Osteocyte (in vitro differentiated cells): ENCODE data around the gene PNLIPRP2. TPM values are rescaled to one million over a fixed set of nuclear protein-coding genes. Genes with fewer than 3 reads are reported as not detected.

Source experiments
- DNase-seq: peaks from one replicate; pipeline ENCODE4 v3.0.0; 2021; ENCODE audit warnings: mixed read lengths; ENCODE audit not compliant: unreplicated experiment; ENCODE audit errors: extremely low spot score
- H3K27ac Mint-ChIP-seq: one replicate; pipeline ENCODE4 v1.8.0; 2021; ENCODE audit warnings: mild to moderate bottlenecking, mixed read lengths; ENCODE audit not compliant: unreplicated experiment
- H3K27me3 Mint-ChIP-seq: one replicate; pipeline ENCODE4 v1.8.0; 2021; ENCODE audit warnings: mixed read lengths; ENCODE audit not compliant: unreplicated experiment
- H3K36me3 Mint-ChIP-seq: one replicate; pipeline ENCODE4 v1.8.0; 2021; ENCODE audit warnings: mixed read lengths; ENCODE audit not compliant: unreplicated experiment
- H3K4me1 Mint-ChIP-seq: one replicate; pipeline ENCODE4 v1.8.0; 2021; ENCODE audit warnings: mixed read lengths; ENCODE audit not compliant: unreplicated experiment
- H3K4me3 Mint-ChIP-seq: one replicate; pipeline ENCODE4 v1.8.0; 2021; ENCODE audit warnings: mild to moderate bottlenecking, moderate library complexity, mixed read lengths; ENCODE audit not compliant: unreplicated experiment
- H3K9me3 Mint-ChIP-seq: one replicate; pipeline ENCODE4 v1.8.0; 2021; ENCODE audit warnings: mixed read lengths; ENCODE audit not compliant: unreplicated experiment
- CTCF ChIP-seq: fragments of 200-600 bp; sonication (generic); IDR thresholded peaks from 2 replicates; pipeline ENCODE4 v1.5.0; 2021; ENCODE audit warnings: antibody characterized with exemption, mild to moderate bottlenecking, moderate library complexity
- long read RNA-seq: library from polyadenylated mRNA; unstranded; transcript quantifications from one replicate; pipeline ENCODE4 v2.0.0, GENCODE V29; 2021
- total RNA-seq: library from RNA; stranded (reverse); gene quantifications from 2 replicates; pipeline ENCODE4 v1.2.1, GENCODE V29; 2021

PNLIPRP2 gene
- total RNA-seq, result not detected in 2 replicates
- long read RNA-seq, result 0 reads

- DNase-seq, result no peak
- Mint-ChIP-seq H3K36me3 (no peaks in the 10 kb centered on the region), H3K27me3 (no peaks in the 10 kb centered on the region), H3K4me1 (no peaks in the 10 kb centered on the region), H3K27ac (no peak within 1 kb of the TSS), H3K4me3 (no peak within 1 kb of the TSS), H3K9me3 (no peaks in the 10 kb centered on the region)
- no peak for TF ChIP-seq CTCF
Measured at GRCh38 chr10:116620423-116621400, at the start of gene PNLIPRP2. PNLIPRP2 (plus strand) TSS chr10:116620953.

- no peak for DNase-seq
- H3K27me3 Mint-ChIP-seq, result no peaks in the 10 kb centered on the region
Measured at GRCh38 chr10:116574797-116575196, 46.0 kb upstream of the PNLIPRP2 start.

GRCh38 chr10:116587878-116588591 lies 32.7 kb upstream of the PNLIPRP2 start:
- H3K9me3 Mint-ChIP-seq, result peaks cover 8% of the 10 kb centered on the region
- no peak overlapping the region for H3K27ac Mint-ChIP-seq
- H3K36me3 Mint-ChIP-seq, result no peaks in the 10 kb centered on the region
- H3K27me3 Mint-ChIP-seq, result no peaks in the 10 kb centered on the region
- DNase-seq, result no peak
- no peak for TF ChIP-seq CTCF
- no peak overlapping the region for H3K4me3 Mint-ChIP-seq
- H3K4me1 Mint-ChIP-seq, result no peaks in the 10 kb centered on the region

More at GRCh38 chr10:116574797-116575196, 46.0 kb upstream of the PNLIPRP2 start:
- no peak for TF ChIP-seq CTCF
- H3K4me3 Mint-ChIP-seq, result no peak overlapping the region
- H3K36me3 Mint-ChIP-seq, result no peaks in the 10 kb centered on the region
- peaks cover 3% of the 10 kb centered on the region for H3K9me3 Mint-ChIP-seq
- no peaks in the 10 kb centered on the region for H3K4me1 Mint-ChIP-seq
- H3K27ac Mint-ChIP-seq, result no peak overlapping the region

- TF ChIP-seq CTCF, result no peak
- no peak for DNase-seq
Measured at GRCh38 chr10:116588995-116589394, 31.8 kb upstream of the PNLIPRP2 start.

GRCh38 chr10:116589926-116590325 lies 30.8 kb upstream of the PNLIPRP2 start:
- H3K4me3 Mint-ChIP-seq, result no peak overlapping the region
- DNase-seq, result no peak
- TF ChIP-seq CTCF, result no peak
- no peaks in the 10 kb centered on the region for H3K4me1 Mint-ChIP-seq
- H3K27me3 Mint-ChIP-seq, result no peaks in the 10 kb centered on the region
- H3K36me3 Mint-ChIP-seq, result no peaks in the 10 kb centered on the region
- H3K9me3 Mint-ChIP-seq, result peaks cover 8% of the 10 kb centered on the region
- no peak overlapping the region for H3K27ac Mint-ChIP-seq

More at GRCh38 chr10:116588995-116589394, 31.8 kb upstream of the PNLIPRP2 start:
- no peaks in the 10 kb centered on the region for H3K36me3 Mint-ChIP-seq
- no peaks in the 10 kb centered on the region for H3K27me3 Mint-ChIP-seq
- no peak overlapping the region for H3K4me3 Mint-ChIP-seq
- H3K27ac Mint-ChIP-seq, result no peak overlapping the region
- H3K9me3 Mint-ChIP-seq, result peaks cover 8% of the 10 kb centered on the region
- no peaks in the 10 kb centered on the region for H3K4me1 Mint-ChIP-seq
